Neural cell (in vitro differentiated cells): ENCODE results near the gene PRKAR1B.

Source experiments
- CTCF ChIP-seq: fragments of 450-650 bp; IDR thresholded peaks from 2 replicates; pipeline ENCODE4 v1.5.1; 2014; ENCODE audit warnings: antibody characterized with exemption, mild to moderate bottlenecking, moderate library complexity; ENCODE audit not compliant: poor library complexity, severe bottlenecking
- EZH2 ChIP-seq: fragments of 200-600, 300-800 bp; shearing (Covaris generic), sonication (generic); IDR thresholded peaks from 2 replicates; pipeline ENCODE4 v1.6.1; 2014; ENCODE audit warnings: antibody characterized with exemption, low read length, borderline replicate concordance, mild to moderate bottlenecking; ENCODE audit not compliant: insufficient read depth, poor library complexity, severe bottlenecking
- POLR2AphosphoS5 ChIP-seq: IDR thresholded peaks from 2 replicates; pipeline ENCODE4 v1.6.1; 2012
- RAD21 ChIP-seq: fragments of 450-650 bp; conservative IDR thresholded peaks from 2 replicates; pipeline ENCODE4 v1.6.1; 2014; ENCODE audit warnings: antibody characterized with exemption, mild to moderate bottlenecking, moderate library complexity
- SMC3 ChIP-seq: fragments of 450-650 bp; conservative IDR thresholded peaks from 2 replicates; pipeline ENCODE4 v1.6.1; 2014; ENCODE audit warnings: antibody characterized with exemption, mild to moderate bottlenecking, moderate library complexity; ENCODE audit not compliant: poor library complexity
- TAF1 ChIP-seq: IDR thresholded peaks from 2 replicates; pipeline ENCODE4 v1.6.1; 2012; ENCODE audit warnings: low read depth

- TF ChIP-seq TAF1 (no peak), CTCF (no peak), RAD21 (no peak), POLR2AphosphoS5 (no peak), SMC3 (no peak), EZH2 (no peak)
Measured at GRCh38 chr7:723541-723940, 3.5 kb downstream of the PRKAR1B start.
